ES-I3 (cell line): ENCODE data around the gene FERMT3.
A peak's percentile ranks its signal among the peaks of the same experiment; 100 is the strongest.

Experiments
- H3K36me3 ChIP-seq: 2 replicates; pipeline ENCODE4 v1.6.1; 2013; ENCODE audit warnings: mild to moderate bottlenecking, low read length, control low read depth, moderate library complexity; ENCODE audit not compliant: insufficient read depth
- H3K4me1 ChIP-seq: 2 replicates; pipeline ENCODE4 v1.6.1; 2013; ENCODE audit warnings: mild to moderate bottlenecking, control low read depth, low read length; ENCODE audit not compliant: insufficient read depth
- H3K9ac ChIP-seq: 2 replicates; pipeline ENCODE4 v1.6.1; 2013; ENCODE audit warnings: low read depth, mild to moderate bottlenecking, low read length, moderate library complexity
- H3K9me3 ChIP-seq: 2 replicates; pipeline ENCODE4 v1.6.1; 2013; ENCODE audit warnings: mild to moderate bottlenecking, low read length, moderate library complexity; ENCODE audit not compliant: control insufficient read depth, insufficient read depth

The FERMT3 gene

GRCh38 chr11:64259533-64260067 lies 53.1 kb downstream of the FERMT3 start:
- no peaks in the 10 kb centered on the region for H3K9me3 ChIP-seq
- no peak overlapping the region for H3K9ac ChIP-seq
- H3K4me1 ChIP-seq: peaks cover 9% of the 10 kb centered on the region; the same call in 1 of the 2 replicates
- peaks cover 11% of the 10 kb centered on the region for H3K36me3 ChIP-seq

- H3K36me3 ChIP-seq: peaks cover 11% of the 10 kb centered on the region
- H3K9me3 ChIP-seq: no peaks in the 10 kb centered on the region
- H3K9ac ChIP-seq: no peak overlapping the region
- peaks cover 9% of the 10 kb centered on the region; the same call in 1 of the 2 replicates for H3K4me1 ChIP-seq
Measured at GRCh38 chr11:64260147-64260708, 53.7 kb downstream of the FERMT3 start.

GRCh38 chr11:64261556-64262080 lies 55.1 kb downstream of the FERMT3 start:
- peaks cover 4% of the 10 kb centered on the region for H3K36me3 ChIP-seq
- peaks cover 9% of the 10 kb centered on the region; the same call in 1 of the 2 replicates for H3K4me1 ChIP-seq

GRCh38 chr11:64262271-64263002 lies 55.9 kb downstream of the FERMT3 start:
- no peaks in the 10 kb centered on the region for H3K9me3 ChIP-seq
- H3K36me3 ChIP-seq: peaks cover 4% of the 10 kb centered on the region
- H3K4me1 ChIP-seq: peaks cover 9% of the 10 kb centered on the region; the same call in 1 of the 2 replicates
- H3K9ac ChIP-seq: no peak overlapping the region

More at GRCh38 chr11:64261556-64262080, 55.1 kb downstream of the FERMT3 start:
- Histone ChIP-seq H3K9me3 (no peaks in the 10 kb centered on the region), H3K9ac (no peak overlapping the region)

GRCh38 chr11:64263021-64263946 lies 56.8 kb downstream of the FERMT3 start:
- peaks cover 4% of the 10 kb centered on the region for H3K36me3 ChIP-seq
- no peak overlapping the region for H3K9ac ChIP-seq
- H3K9me3 ChIP-seq: no peaks in the 10 kb centered on the region
- peaks cover 11% of the 10 kb centered on the region; the same call in 1 of the 2 replicates for H3K4me1 ChIP-seq

- Histone ChIP-seq H3K36me3 (peaks cover 4% of the 10 kb centered on the region), H3K9me3 (no peaks in the 10 kb centered on the region), H3K4me1 (peaks cover 14% of the 10 kb centered on the region; the same call in 1 of the 2 replicates), H3K9ac (no peak overlapping the region)
Measured at GRCh38 chr11:64263947-64264317, 57.4 kb downstream of the FERMT3 start.

GRCh38 chr11:64264371-64264852 lies 57.9 kb downstream of the FERMT3 start:
- Histone ChIP-seq H3K4me1 (peaks cover 14% of the 10 kb centered on the region; the same call in 1 of the 2 replicates), H3K36me3 (peaks cover 4% of the 10 kb centered on the region), H3K9me3 (no peaks in the 10 kb centered on the region), H3K9ac (no peak overlapping the region)

GRCh38 chr11:64265176-64266160 lies 58.9 kb downstream of the FERMT3 start:
- Histone ChIP-seq H3K36me3 (peaks cover 4% of the 10 kb centered on the region), H3K9me3 (no peaks in the 10 kb centered on the region), H3K4me1 (peaks cover 14% of the 10 kb centered on the region; the same call in 1 of the 2 replicates), H3K9ac (no peak overlapping the region)

- H3K4me1 ChIP-seq: peaks cover 14% of the 10 kb centered on the region; the same call in 1 of the 2 replicates
- H3K36me3 ChIP-seq: peaks cover 4% of the 10 kb centered on the region
- no peak overlapping the region for H3K9ac ChIP-seq
- H3K9me3 ChIP-seq: no peaks in the 10 kb centered on the region
Measured at GRCh38 chr11:64266339-64266738, 59.8 kb downstream of the FERMT3 start.

GRCh38 chr11:64267207-64267945 lies 60.9 kb downstream of the FERMT3 start:
- H3K4me1 ChIP-seq: peaks cover 14% of the 10 kb centered on the region; the same call in 1 of the 2 replicates
- no peaks in the 10 kb centered on the region for H3K9me3 ChIP-seq
- H3K9ac ChIP-seq: no peak overlapping the region
- no peaks in the 10 kb centered on the region; the same call in none of the 2 replicates for H3K36me3 ChIP-seq

GRCh38 chr11:64268025-64268892 lies 61.7 kb downstream of the FERMT3 start:
- Histone ChIP-seq H3K9me3 (no peaks in the 10 kb centered on the region), H3K4me1 (peaks cover 12% of the 10 kb centered on the region; the same call in 1 of the 2 replicates), H3K36me3 (no peaks in the 10 kb centered on the region; the same call in 1 of the 2 replicates), H3K9ac (peak overlapping the region; percentile 88)
